Liver (tissue), 9 donors: Measurements from ENCODE around the gene DDX20. TPM values are rescaled to one million over a fixed set of nuclear protein-coding genes. Genes with fewer than 3 reads are reported as not detected.

Experiments used
- DNase-seq: peaks from one replicate; pipeline ENCODE4 v3.0.0-alpha.2; 2017; ENCODE audit warnings: low spot score
- H3K27ac ChIP-seq, 2 donors: one replicate each; pipeline ENCODE4 v1.7.0; 2013; ENCODE audit warnings: inconsistent platforms in 2 of 2, low read length in 2 of 2, control low read depth in 1 of 2, low read depth in 1 of 2, mild to moderate bottlenecking in 1 of 2
- H3K27me3 ChIP-seq, 4 donors: one replicate each; pipeline versions ENCODE4 v1.6.1 to v1.7.0; 2013; ENCODE audit warnings: low read length in 3 of 4, inconsistent platforms in 1 of 4, mild to moderate bottlenecking in 1 of 4, moderate library complexity in 1 of 4; ENCODE audit not compliant: control insufficient read depth in 4 of 4, insufficient read depth in 4 of 4
- H3K36me3 ChIP-seq, 4 donors: one replicate each; pipeline versions ENCODE4 v1.6.1 to v1.7.0; 2013; ENCODE audit warnings: low read length in 3 of 4, mild to moderate bottlenecking in 3 of 4, low read depth in 1 of 4, moderate library complexity in 1 of 4; ENCODE audit not compliant: control insufficient read depth in 4 of 4, insufficient read depth in 3 of 4
- H3K4me1 ChIP-seq, 4 donors: one replicate each; pipeline versions ENCODE4 v1.6.1 to v1.7.0; 2013; ENCODE audit warnings: low read length in 3 of 4, mild to moderate bottlenecking in 3 of 4, moderate library complexity in 1 of 4; ENCODE audit not compliant: control insufficient read depth in 4 of 4, insufficient read depth in 4 of 4
- H3K4me3 ChIP-seq, 3 donors: one replicate each; pipeline versions ENCODE4 v1.6.1 to v1.7.0; 2013; ENCODE audit warnings: low read length in 3 of 3, control low read depth in 1 of 3, low read depth in 1 of 3, mild to moderate bottlenecking in 1 of 3
- H3K9ac ChIP-seq, 2 donors: one replicate each; pipeline ENCODE4 v1.7.0; 2013; ENCODE audit warnings: low read length in 2 of 2, mild to moderate bottlenecking in 2 of 2, moderate library complexity in 2 of 2, control low read depth in 1 of 2, low read depth in 1 of 2
- H3K9me3 ChIP-seq, 4 donors: one replicate each; pipeline versions ENCODE4 v1.6.1 to v1.7.0; 2013; ENCODE audit warnings: low read length in 3 of 4; ENCODE audit not compliant: control insufficient read depth in 4 of 4
- EGR1 ChIP-seq, 2 donors: IDR thresholded peaks; 2 replicates each; pipeline ENCODE4 v1.6.1; 2016 to 2018; ENCODE audit warnings: antibody characterized with exemption in 2 of 2, low read depth in 2 of 2
- FOXA2 ChIP-seq: IDR thresholded peaks from 2 replicates; pipeline ENCODE4 v1.6.1; 2016; ENCODE audit warnings: antibody characterized with exemption
- GABPA ChIP-seq, 2 donors: IDR thresholded peaks in 1 of 2; conservative IDR thresholded peaks in 1 of 2; 2 replicates each; pipeline ENCODE4 v1.6.1; 2016; ENCODE audit warnings: antibody characterized with exemption in 2 of 2, mild to moderate bottlenecking in 1 of 2, moderate library complexity in 1 of 2
- HNF4G ChIP-seq: IDR thresholded peaks from 2 replicates; pipeline ENCODE4 v1.6.1; 2016; ENCODE audit warnings: antibody characterized with exemption
- JUND ChIP-seq, 2 donors: IDR thresholded peaks; 2 replicates each; pipeline ENCODE4 v1.6.1; 2016; ENCODE audit warnings: antibody characterized with exemption in 2 of 2
- MAX ChIP-seq: IDR thresholded peaks from 2 replicates; pipeline ENCODE4 v1.6.1; 2016; ENCODE audit warnings: antibody characterized with exemption
- NR2F2 ChIP-seq: IDR thresholded peaks from 2 replicates; pipeline ENCODE4 v1.6.1; 2016; ENCODE audit warnings: antibody characterized with exemption
- REST ChIP-seq: IDR thresholded peaks from 2 replicates; pipeline ENCODE4 v1.6.1; 2016; ENCODE audit warnings: antibody characterized with exemption, mild to moderate bottlenecking
- RXRA ChIP-seq, 2 donors: IDR thresholded peaks; 2 replicates each; pipeline ENCODE4 v1.6.1; 2017 to 2018; ENCODE audit warnings: antibody characterized with exemption in 2 of 2, mild to moderate bottlenecking in 1 of 2
- SP1 ChIP-seq: IDR thresholded peaks from 2 replicates; pipeline ENCODE4 v1.6.1; 2018; ENCODE audit warnings: antibody characterized with exemption, mild to moderate bottlenecking
- YY1 ChIP-seq: IDR thresholded peaks from 2 replicates; pipeline ENCODE4 v1.6.1; 2016; ENCODE audit warnings: antibody characterized with exemption, mild to moderate bottlenecking
- ZBTB33 ChIP-seq: IDR thresholded peaks from 2 replicates; pipeline ENCODE4 v1.6.1; 2016; ENCODE audit warnings: antibody characterized with exemption
- WGBS: extraction: QIAGEN DNeasy Blood & Tissue Kit; methylation state at CpG from one replicate; pipeline ENCODE4 v1.1.7; 2013; 5-methylcytosine and 5-hydroxymethylcytosine counted together
- polyA plus RNA-seq, 2 donors: library from polyadenylated mRNA; stranded (reverse) in 1 of 2; unstranded in 1 of 2; fragments of 200-250 nt in 1 of 2; fragments of >200 nt in 1 of 2; fragmentation: Nextera tagmentation in 1 of 2; extraction: Ambion mirVana in 1 of 2; gene quantifications; one replicate each; pipeline versions ENCODE4 v1.2.1 to v1.2.3, GENCODE V29; 2013 to 2015
- total RNA-seq, 2 donors: library from RNA; depleted of rRNA; stranded (reverse); fragments of >200 nt; gene quantifications; one replicate each; pipeline ENCODE4 v1.2.3, GENCODE V29; 2014
- TF ChIP-seq, protein P1 (sequence below): fragments of 150-350 bp; IDR thresholded peaks from 2 replicates; pipeline ENCODE4 v1.5.1; 2017; ENCODE audit warnings: improper control_type of control experiment, low read depth, low read length; ENCODE audit not compliant: missing input control
- TF ChIP-seq, protein P2 (sequence below): IDR thresholded peaks from 2 replicates; pipeline ENCODE4 v1.6.1; 2016; ENCODE audit warnings: antibody characterized with exemption
- donor health status: healthy.
- donor health status: healthy.
- donor health status: healthy.
- donor health status: healthy.
- donor health status: healthy.

The DDX20 gene
- total and polyA plus RNA-seq, 4 donors = 2.3 to 8.6 (median 4.6) TPM

DNA sequence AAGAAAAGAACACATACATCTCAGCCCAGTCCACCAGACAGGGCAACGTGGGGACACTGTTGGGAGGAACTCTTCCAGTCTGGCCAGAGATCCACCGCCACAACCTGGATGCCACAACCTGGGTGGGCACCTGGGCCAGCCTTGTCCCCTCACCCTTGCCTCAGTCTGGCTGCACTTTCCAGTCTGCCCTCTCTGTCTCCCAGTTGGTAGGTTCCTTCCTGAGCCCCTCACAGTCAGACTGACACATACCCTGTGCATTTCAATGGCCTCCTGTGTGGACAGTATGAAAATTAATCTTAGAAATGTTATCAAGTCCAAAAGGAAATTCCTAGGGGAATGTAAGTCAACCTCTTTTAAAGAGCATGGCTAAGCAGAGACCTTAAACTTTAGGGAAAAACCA is 49.5 kb downstream of the DDX20 start:
- WGBS = 90% methylated on average over 2 of the region's 2 CpGs
- no peak overlapping the region for H3K4me3 ChIP-seq

DNA sequence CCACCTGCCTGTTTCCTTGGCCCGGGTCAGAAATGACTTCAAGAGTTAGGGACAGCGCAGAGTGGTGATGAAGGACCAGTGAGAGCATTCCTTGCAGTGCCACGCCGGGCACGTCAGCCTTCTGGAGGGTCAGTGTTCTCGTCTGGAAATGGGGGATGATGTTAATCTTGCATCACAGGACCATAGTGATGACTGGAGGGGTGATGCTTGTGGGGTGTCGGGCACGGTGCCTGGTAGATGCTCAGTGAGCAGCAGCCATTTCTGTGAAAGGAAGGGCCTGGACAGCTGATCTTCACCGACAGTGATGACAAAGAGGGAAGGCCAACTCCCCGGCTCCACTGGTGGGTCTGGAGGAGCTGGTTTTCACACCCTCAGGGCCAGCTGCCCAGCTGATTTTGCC is 56.2 kb downstream of the DDX20 start:
- no peak for TF ChIP-seq JUND (IDR thresholded peaks at IDR 0.05)
- TF ChIP-seq YY1 = no peak
- TF ChIP-seq HNF4G = no peak
- TF ChIP-seq MAX = no peak
- no peak for TF ChIP-seq ZBTB33
- no peak for TF ChIP-seq GABPA (IDR thresholded peaks at IDR 0.05 in 1 of 2, conservative IDR thresholded peaks at IDR 0.05 in 1 of 2)
- no peak for TF ChIP-seq NR2F2
- no peak for TF ChIP-seq SP1
- TF ChIP-seq, protein P1, sequence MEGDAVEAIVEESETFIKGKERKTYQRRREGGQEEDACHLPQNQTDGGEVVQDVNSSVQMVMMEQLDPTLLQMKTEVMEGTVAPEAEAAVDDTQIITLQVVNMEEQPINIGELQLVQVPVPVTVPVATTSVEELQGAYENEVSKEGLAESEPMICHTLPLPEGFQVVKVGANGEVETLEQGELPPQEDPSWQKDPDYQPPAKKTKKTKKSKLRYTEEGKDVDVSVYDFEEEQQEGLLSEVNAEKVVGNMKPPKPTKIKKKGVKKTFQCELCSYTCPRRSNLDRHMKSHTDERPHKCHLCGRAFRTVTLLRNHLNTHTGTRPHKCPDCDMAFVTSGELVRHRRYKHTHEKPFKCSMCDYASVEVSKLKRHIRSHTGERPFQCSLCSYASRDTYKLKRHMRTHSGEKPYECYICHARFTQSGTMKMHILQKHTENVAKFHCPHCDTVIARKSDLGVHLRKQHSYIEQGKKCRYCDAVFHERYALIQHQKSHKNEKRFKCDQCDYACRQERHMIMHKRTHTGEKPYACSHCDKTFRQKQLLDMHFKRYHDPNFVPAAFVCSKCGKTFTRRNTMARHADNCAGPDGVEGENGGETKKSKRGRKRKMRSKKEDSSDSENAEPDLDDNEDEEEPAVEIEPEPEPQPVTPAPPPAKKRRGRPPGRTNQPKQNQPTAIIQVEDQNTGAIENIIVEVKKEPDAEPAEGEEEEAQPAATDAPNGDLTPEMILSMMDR = no peak
- TF ChIP-seq RXRA (IDR thresholded peaks at IDR 0.05) = no peak
- TF ChIP-seq, protein P2, sequence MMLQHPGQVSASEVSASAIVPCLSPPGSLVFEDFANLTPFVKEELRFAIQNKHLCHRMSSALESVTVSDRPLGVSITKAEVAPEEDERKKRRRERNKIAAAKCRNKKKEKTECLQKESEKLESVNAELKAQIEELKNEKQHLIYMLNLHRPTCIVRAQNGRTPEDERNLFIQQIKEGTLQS = no peak
- TF ChIP-seq FOXA2 = no peak

More for the DNA sequence above, 49.5 kb downstream of the DDX20 start:
- Histone ChIP-seq H3K9me3 (no peaks in the 10 kb centered on the region), H3K36me3 (no peaks in the 10 kb centered on the region), H3K9ac (no peak overlapping the region), H3K4me1 (no peaks in the 10 kb centered on the region), H3K27me3 (no peaks in the 10 kb centered on the region), H3K27ac (no peak overlapping the region)
- TF ChIP-seq HNF4G = no peak
- DNase-seq = no peak

GRCh38 chr1:111812306-111812705 is 56.6 kb downstream of the DDX20 start:
- 96% methylated on average over 4 of the region's 4 CpGs for whole genome bisulfite sequencing
- no peak overlapping the region for H3K27ac ChIP-seq
- H3K27me3 ChIP-seq = no peaks in the 10 kb centered on the region
- H3K4me1 ChIP-seq = no peaks in the 10 kb centered on the region
- no peak overlapping the region for H3K4me3 ChIP-seq
- H3K9ac ChIP-seq = no peak overlapping the region
- DNase-seq = no peak
- TF ChIP-seq RXRA (IDR thresholded peaks at IDR 0.05) (no peak), EGR1 (IDR thresholded peaks at IDR 0.05; ENCODE audit: low read depth in 2 of 2) (no peak), FOXA2 (no peak), REST (no peak), ZBTB33 (no peak)
- TF ChIP-seq, protein P2 = no peak
- no peaks in the 10 kb centered on the region for H3K36me3 ChIP-seq
- H3K9me3 ChIP-seq = no peaks in the 10 kb centered on the region

More for the DNA sequence above, 56.2 kb downstream of the DDX20 start:
- H3K36me3 ChIP-seq = no peaks in the 10 kb centered on the region
- H3K4me3 ChIP-seq = no peak overlapping the region
- H3K27me3 ChIP-seq = no peaks in the 10 kb centered on the region
- H3K9me3 ChIP-seq = no peaks in the 10 kb centered on the region
- DNase-seq = no peak
- H3K4me1 ChIP-seq = no peaks in the 10 kb centered on the region
- no peak overlapping the region for H3K9ac ChIP-seq
- WGBS = 93% methylated on average over 10 of the region's 10 CpGs
- no peak overlapping the region for H3K27ac ChIP-seq
